ENCODE measurements around the gene RNASE13. TPM values are rescaled to one million over a fixed set of nuclear protein-coding genes. Genes with fewer than 3 reads are reported as not detected.

The RNASE13 gene
- total RNA-seq, 4 donors from 2014 or later = not detected

GRCh38 chr14:21072781-21073339 is 38.3 kb upstream of the RNASE13 start:
- Histone ChIP-seq H3K4me1 (peaks cover 0 to 36% (median 26%) of the 10 kb centered on the region in 4 donors), H3K36me3 (peaks cover 0 to 26% (median 0%) of the 10 kb centered on the region in 3 donors), H3K27ac (peak overlapping the region in 2 of 4 donors; percentile 87 to 90), H3K9me3 (no peaks in the 10 kb centered on the region), H3K4me3 (no peak overlapping the region), H3K27me3 (no peaks in the 10 kb centered on the region)
- peak in 2 of 3 donors; percentile 62 to 72 for DNase-seq
- TF ChIP-seq CTCF (IDR thresholded peaks at IDR 0.05) (no peak), POLR2A (IDR thresholded peaks at IDR 0.05) (no peak)

- DNase-seq = no peak
- H3K4me3 ChIP-seq = peak overlapping the region in 3 of 4 donors; percentile 82 to 90 (median 83)
- H3K9me3 ChIP-seq = no peaks in the 10 kb centered on the region
- peaks cover 0 to 36% (median 26%) of the 10 kb centered on the region in 4 donors for H3K4me1 ChIP-seq
- TF ChIP-seq POLR2A (IDR thresholded peaks at IDR 0.05) (no peak), CTCF (IDR thresholded peaks at IDR 0.05) (no peak)
- peak overlapping the region; percentile 79 to 90 (median 84) for H3K27ac ChIP-seq
- H3K27me3 ChIP-seq = no peaks in the 10 kb centered on the region
- H3K36me3 ChIP-seq = peaks cover 0 to 25% (median 0%) of the 10 kb centered on the region in 3 donors
Observed at GRCh38 chr14:21072031-21072473, 37.4 kb upstream of the RNASE13 start.

GRCh38 chr14:21071225-21072030 is 36.8 kb upstream of the RNASE13 start:
- peak overlapping the region; percentile 66 to 90 (median 82) for H3K4me3 ChIP-seq
- H3K27ac ChIP-seq = peak overlapping the region; percentile 79 to 90 (median 84)
- TF ChIP-seq POLR2A (IDR thresholded peaks at IDR 0.05) = no peak
- TF ChIP-seq CTCF (IDR thresholded peaks at IDR 0.05) = peak in 1 of 6 experiments; percentile 9
- H3K4me1 ChIP-seq = peaks cover 0 to 36% (median 26%) of the 10 kb centered on the region in 4 donors
- peaks cover 0 to 20% (median 0%) of the 10 kb centered on the region in 3 donors for H3K36me3 ChIP-seq
- no peaks in the 10 kb centered on the region for H3K27me3 ChIP-seq
- no peaks in the 10 kb centered on the region for H3K9me3 ChIP-seq
- peak; percentile 74 to 89 (median 81) for DNase-seq

GRCh38 chr14:21070610-21071224 is 36.1 kb upstream of the RNASE13 start:
- Histone ChIP-seq H3K27ac (peak overlapping the region; percentile 79 to 90 (median 84)), H3K9me3 (no peaks in the 10 kb centered on the region), H3K36me3 (peaks cover 0 to 16% (median 0%) of the 10 kb centered on the region in 3 donors), H3K4me3 (peak overlapping the region; percentile 66 to 90 (median 82)), H3K27me3 (no peaks in the 10 kb centered on the region), H3K4me1 (peaks cover 0 to 36% (median 26%) of the 10 kb centered on the region in 4 donors)
- peak; percentile 39 to 68 (median 58) for DNase-seq
- TF ChIP-seq POLR2A (IDR thresholded peaks at IDR 0.05) (no peak), CTCF (IDR thresholded peaks at IDR 0.05) (no peak)

GRCh38 chr14:21070083-21070609 is 35.5 kb upstream of the RNASE13 start, which contains the start of gene ARHGEF40:
TSS of gene ARHGEF40 (plus strand) at chr14:21070304. CDS start at chr14:21070397, 93 bp downstream.
- peaks cover 0 to 36% (median 26%) of the 10 kb centered on the region in 4 donors for H3K4me1 ChIP-seq
- peak within 1 kb of the TSS; percentile 66 to 90 (median 82) for H3K4me3 ChIP-seq
- no peaks in the 10 kb centered on the region for H3K9me3 ChIP-seq
- peaks cover 0 to 13% (median 0%) of the 10 kb centered on the region in 3 donors for H3K36me3 ChIP-seq
- no peaks in the 10 kb centered on the region for H3K27me3 ChIP-seq
- DNase-seq = peak; percentile 34 to 77 (median 69)
- no peak for TF ChIP-seq POLR2A (IDR thresholded peaks at IDR 0.05)
- no peak for TF ChIP-seq CTCF (IDR thresholded peaks at IDR 0.05)
- H3K27ac ChIP-seq = peak within 1 kb of the TSS; percentile 79 to 90 (median 84)

All from Peyer's patch (tissue), 4 donors.